ENCODE measurements around the gene KCNMB1. TPM values are rescaled to one million over a fixed set of nuclear protein-coding genes. Genes with fewer than 3 reads are reported as not detected.

The KCNMB1 gene
- total RNA-seq, 3 donors from 2014 or later (not counting 1 experiment from before 2014, with no cell fraction given), result 0.23 to 0.48 (median 0.35) TPM

DNA sequence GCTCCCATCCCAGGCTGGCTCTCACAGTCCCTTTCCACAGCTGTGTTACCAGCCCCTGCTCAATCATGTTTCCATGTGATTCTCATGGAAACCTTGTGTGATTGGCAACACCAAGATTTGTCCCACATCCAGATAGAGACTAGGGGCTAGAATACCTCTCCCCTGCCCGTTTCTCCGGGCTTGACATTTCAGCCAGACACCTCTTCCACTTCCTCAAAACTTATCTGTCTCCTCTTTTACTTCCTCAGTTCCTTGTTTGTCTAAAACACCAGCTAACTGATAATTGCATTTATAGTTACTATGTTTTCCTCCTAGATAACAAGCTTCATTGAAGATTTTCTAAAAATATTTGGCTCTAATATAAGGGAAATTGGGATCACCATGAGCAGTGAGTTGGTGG, 16.6 kb upstream of the KCNMB1 start:
- Mint-ChIP-seq H3K4me1 (no peaks in the 10 kb centered on the region), H3K27me3 (ENCODE audit: low read depth in 2 of 2) (peaks cover 3 to 19% of the 10 kb centered on the region in 2 donors), H3K9me3 (no peaks in the 10 kb centered on the region), H3K27ac (no peak overlapping the region), H3K36me3 (no peaks in the 10 kb centered on the region), H3K4me3 (no peak overlapping the region)
- no peaks in the 10 kb centered on the region for H3K9me3 ChIP-seq (ENCODE audit: control insufficient read depth, insufficient read depth, low read length)
- H3K36me3 ChIP-seq (ENCODE audit: control insufficient read depth, insufficient read depth, low read length), result no peaks in the 10 kb centered on the region
- intact Hi-C loops (cut with micrococcal nuclease), result no loop called here
- TF ChIP-seq, protein P1, sequence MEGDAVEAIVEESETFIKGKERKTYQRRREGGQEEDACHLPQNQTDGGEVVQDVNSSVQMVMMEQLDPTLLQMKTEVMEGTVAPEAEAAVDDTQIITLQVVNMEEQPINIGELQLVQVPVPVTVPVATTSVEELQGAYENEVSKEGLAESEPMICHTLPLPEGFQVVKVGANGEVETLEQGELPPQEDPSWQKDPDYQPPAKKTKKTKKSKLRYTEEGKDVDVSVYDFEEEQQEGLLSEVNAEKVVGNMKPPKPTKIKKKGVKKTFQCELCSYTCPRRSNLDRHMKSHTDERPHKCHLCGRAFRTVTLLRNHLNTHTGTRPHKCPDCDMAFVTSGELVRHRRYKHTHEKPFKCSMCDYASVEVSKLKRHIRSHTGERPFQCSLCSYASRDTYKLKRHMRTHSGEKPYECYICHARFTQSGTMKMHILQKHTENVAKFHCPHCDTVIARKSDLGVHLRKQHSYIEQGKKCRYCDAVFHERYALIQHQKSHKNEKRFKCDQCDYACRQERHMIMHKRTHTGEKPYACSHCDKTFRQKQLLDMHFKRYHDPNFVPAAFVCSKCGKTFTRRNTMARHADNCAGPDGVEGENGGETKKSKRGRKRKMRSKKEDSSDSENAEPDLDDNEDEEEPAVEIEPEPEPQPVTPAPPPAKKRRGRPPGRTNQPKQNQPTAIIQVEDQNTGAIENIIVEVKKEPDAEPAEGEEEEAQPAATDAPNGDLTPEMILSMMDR (IDR thresholded peaks at IDR 0.05), result no peak
- no peak overlapping the region for H3K27ac ChIP-seq (ENCODE audit: low read length)
- H3K4me3 ChIP-seq (ENCODE audit: low read length), result no peak overlapping the region
- 12% methylated on average over 2 of the region's 2 CpGs for WGBS (ENCODE audit: insufficient coverage)
- DNase-seq, result no peak
- no peaks in the 10 kb centered on the region for H3K27me3 ChIP-seq (ENCODE audit: control insufficient read depth, insufficient read depth, low read length)
- H3K4me1 ChIP-seq (ENCODE audit: control insufficient read depth, insufficient read depth, low read length), result peaks cover 8% of the 10 kb centered on the region
- no peak for ATAC-seq

GRCh38 chr5:170404398-170404797, 15.2 kb upstream of the KCNMB1 start:
- DNase-seq, result no peak
- TF ChIP-seq, protein P1 (IDR thresholded peaks at IDR 0.05), result no peak
- Mint-ChIP-seq H3K9me3 (no peaks in the 10 kb centered on the region), H3K36me3 (no peaks in the 10 kb centered on the region), H3K4me1 (no peaks in the 10 kb centered on the region), H3K27ac (no peak overlapping the region), H3K4me3 (no peak overlapping the region), H3K27me3 (ENCODE audit: low read depth in 2 of 2) (peaks cover 3 to 19% of the 10 kb centered on the region in 2 donors)
- no peaks in the 10 kb centered on the region for H3K36me3 ChIP-seq (ENCODE audit: control insufficient read depth, insufficient read depth, low read length)
- intact Hi-C loops (cut with micrococcal nuclease), result no loop called here
- no peak overlapping the region for H3K27ac ChIP-seq (ENCODE audit: low read length)
- ATAC-seq, result peak; percentile 49 to 55 (median 52)
- WGBS (ENCODE audit: insufficient coverage), result 27% methylated on average over 2 of the region's 2 CpGs
- no peaks in the 10 kb centered on the region for H3K27me3 ChIP-seq (ENCODE audit: control insufficient read depth, insufficient read depth, low read length)
- H3K9me3 ChIP-seq (ENCODE audit: control insufficient read depth, insufficient read depth, low read length), result no peaks in the 10 kb centered on the region
- H3K4me3 ChIP-seq (ENCODE audit: low read length), result no peak overlapping the region
- peaks cover 8% of the 10 kb centered on the region for H3K4me1 ChIP-seq (ENCODE audit: control insufficient read depth, insufficient read depth, low read length)

GRCh38 chr5:170403675-170404074, 14.5 kb upstream of the KCNMB1 start:
- no peaks in the 10 kb centered on the region for H3K9me3 ChIP-seq (ENCODE audit: control insufficient read depth, insufficient read depth, low read length)
- H3K36me3 ChIP-seq (ENCODE audit: control insufficient read depth, insufficient read depth, low read length), result no peaks in the 10 kb centered on the region
- no peaks in the 10 kb centered on the region for H3K9me3 Mint-ChIP-seq
- H3K4me1 Mint-ChIP-seq, result no peaks in the 10 kb centered on the region
- intact Hi-C loops (cut with micrococcal nuclease), result no loop called here
- no peak for ATAC-seq
- H3K4me3 Mint-ChIP-seq, result no peak overlapping the region
- H3K36me3 Mint-ChIP-seq, result no peaks in the 10 kb centered on the region
- no peaks in the 10 kb centered on the region for H3K27me3 ChIP-seq (ENCODE audit: control insufficient read depth, insufficient read depth, low read length)
- peaks cover 3 to 19% of the 10 kb centered on the region in 2 donors for H3K27me3 Mint-ChIP-seq (ENCODE audit: low read depth in 2 of 2)
- H3K27ac Mint-ChIP-seq, result no peak overlapping the region
- WGBS (ENCODE audit: insufficient coverage), result 74% methylated on average over 4 of the region's 4 CpGs
- TF ChIP-seq, protein P1 (IDR thresholded peaks at IDR 0.05), result no peak
- H3K27ac ChIP-seq (ENCODE audit: low read length), result no peak overlapping the region
- no peak overlapping the region for H3K4me3 ChIP-seq (ENCODE audit: low read length)
- H3K4me1 ChIP-seq (ENCODE audit: control insufficient read depth, insufficient read depth, low read length), result peaks cover 8% of the 10 kb centered on the region
- no peak for DNase-seq

GRCh38 chr5:170402508-170402907, 13.3 kb upstream of the KCNMB1 start:
- Mint-ChIP-seq H3K36me3 (no peaks in the 10 kb centered on the region), H3K4me3 (no peak overlapping the region), H3K27me3 (ENCODE audit: low read depth in 2 of 2) (peaks cover 3 to 19% of the 10 kb centered on the region in 2 donors), H3K27ac (no peak overlapping the region), H3K4me1 (no peaks in the 10 kb centered on the region), H3K9me3 (no peaks in the 10 kb centered on the region)
- Histone ChIP-seq H3K9me3 (ENCODE audit: control insufficient read depth, insufficient read depth, low read length) (no peaks in the 10 kb centered on the region), H3K36me3 (ENCODE audit: control insufficient read depth, insufficient read depth, low read length) (no peaks in the 10 kb centered on the region), H3K4me3 (ENCODE audit: low read length) (no peak overlapping the region), H3K27me3 (ENCODE audit: control insufficient read depth, insufficient read depth, low read length) (no peaks in the 10 kb centered on the region), H3K27ac (ENCODE audit: low read length) (no peak overlapping the region), H3K4me1 (ENCODE audit: control insufficient read depth, insufficient read depth, low read length) (peaks cover 8% of the 10 kb centered on the region)
- TF ChIP-seq, protein P1 (IDR thresholded peaks at IDR 0.05), result no peak
- no peak for DNase-seq
- ATAC-seq, result no peak
- intact Hi-C loops (cut with micrococcal nuclease), result no loop called here
- 84% methylated on average over 2 of the region's 2 CpGs for WGBS (ENCODE audit: insufficient coverage)
